HepG2 (cell line): ENCODE measurements around the gene ZER1. TPM values are rescaled to one million over a fixed set of nuclear protein-coding genes. Genes with fewer than 3 reads are reported as not detected.

ENCODE experiments used
- ATF1 ChIP-seq: IDR thresholded peaks from 2 replicates; pipeline ENCODE4 v1.6.1; 2016; ENCODE audit warnings: mild to moderate bottlenecking, control low read depth
- CCAR2 ChIP-seq: fragments of 200-400 bp; formaldehyde crosslinking; optimal IDR thresholded peaks from 2 replicates; pipeline ENCODE3; 2018; ENCODE audit warnings: low read depth, mild to moderate bottlenecking, low read length, moderate library complexity
- ELF3 ChIP-seq: IDR thresholded peaks from 2 replicates; pipeline ENCODE4 v1.6.1; 2016; ENCODE audit warnings: missing genetic modification reagents, missing compliant biosample characterization
- FOXP4 ChIP-seq: sonication (generic); formaldehyde crosslinking; IDR thresholded peaks from 2 replicates; pipeline ENCODE4 v1.4.0; 2020; ENCODE audit warnings: missing genetic modification reagents
- HOMEZ ChIP-seq: IDR thresholded peaks from 2 replicates; pipeline ENCODE4 v1.6.1; 2016; ENCODE audit warnings: low read depth
- LCORL ChIP-seq, 2 experiments: fragments of 450-650 bp in 1 of 2; sonication (generic) in 1 of 2; formaldehyde crosslinking in 1 of 2; IDR thresholded peaks; 2 replicates each; pipeline versions ENCODE4 v1.5.0 to v1.6.1; 2017 to 2020; ENCODE audit warnings: antibody characterized with exemption in 1 of 2, missing genetic modification reagents in 1 of 2
- MATR3 ChIP-seq: sonication (generic); formaldehyde crosslinking; IDR thresholded peaks from 2 replicates; pipeline ENCODE4 v1.4.0; 2020; ENCODE audit warnings: missing genetic modification reagents
- MED1 ChIP-seq: sonication (generic); formaldehyde crosslinking; IDR thresholded peaks from 2 replicates; pipeline ENCODE4 v1.4.0; 2020; ENCODE audit warnings: missing genetic modification reagents
- NR2C2 ChIP-seq: sonication (generic); formaldehyde crosslinking; IDR thresholded peaks from 2 replicates; pipeline ENCODE4 v1.4.0; 2020; ENCODE audit warnings: missing genetic modification reagents, mild to moderate bottlenecking, moderate library complexity, borderline replicate concordance
- RBM22 ChIP-seq: fragments of 200-400 bp; formaldehyde crosslinking; optimal IDR thresholded peaks from 2 replicates; pipeline ENCODE3; 2017; ENCODE audit warnings: mild to moderate bottlenecking, low read length, moderate library complexity
- RXRA ChIP-seq: sonication (generic); formaldehyde crosslinking; IDR thresholded peaks from 2 replicates; pipeline ENCODE4 v1.5.1; 2020; ENCODE audit warnings: missing genetic modification reagents
- TBP ChIP-seq: sonication (generic); formaldehyde crosslinking; IDR thresholded peaks from 2 replicates; pipeline ENCODE4 v1.5.0; 2020; ENCODE audit warnings: missing genetic modification reagents
- TBX3 ChIP-seq: fragments of 450-650 bp; IDR thresholded peaks from 2 replicates; pipeline ENCODE4 v1.6.1; 2017; ENCODE audit warnings: antibody characterized with exemption, mild to moderate bottlenecking, inconsistent platforms, borderline replicate concordance
- TEAD3 ChIP-seq: optimal IDR thresholded peaks from 2 replicates; pipeline ENCODE3; 2016; ENCODE audit warnings: borderline replicate concordance
- TFDP2 ChIP-seq: sonication (generic); formaldehyde crosslinking; IDR thresholded peaks from 2 replicates; pipeline ENCODE4 v1.4.0; 2020; ENCODE audit warnings: missing genetic modification reagents
- UBTF ChIP-seq: sonication (generic); formaldehyde crosslinking; IDR thresholded peaks from 2 replicates; pipeline ENCODE4 v1.4.0; 2020; ENCODE audit warnings: mild to moderate bottlenecking, missing genetic modification reagents
- ZFYVE20 ChIP-seq: sonication (generic); formaldehyde crosslinking; IDR thresholded peaks from 2 replicates; pipeline ENCODE4 v1.8.0; 2023; ENCODE audit warnings: low read depth, mild to moderate bottlenecking, moderate library complexity, missing genetic modification reagents, borderline replicate concordance
- ZNF343 ChIP-seq: sonication (generic); formaldehyde crosslinking; IDR thresholded peaks from 2 replicates; pipeline ENCODE4 v1.4.0; 2020; ENCODE audit warnings: mild to moderate bottlenecking, missing genetic modification reagents
- ZNF598 ChIP-seq: sonication (generic); formaldehyde crosslinking; IDR thresholded peaks from 2 replicates; pipeline ENCODE4 v1.5.1; 2020; ENCODE audit warnings: mild to moderate bottlenecking, missing genetic modification reagents, borderline replicate concordance
- polyA plus RNA-seq, 8 experiments: library from polyadenylated mRNA; depleted of rRNA in 3 of 8; stranded (reverse) in 7 of 8; unstranded in 1 of 8; fragments of >200 nt; fragmentation: Illumina TruSeq in 4 of 8; extraction: Trizol in 4 of 8; gene quantifications; 2 replicates each; pipeline versions ENCODE4 v1.2.1 to v1.2.3, GENCODE V29; 2011 to 2016; ENCODE audit warnings: low read depth in 4 of 8, missing spikeins in 1 of 8, mixed read lengths in 1 of 8; ENCODE audit not compliant: insufficient read depth in 1 of 8
- total RNA-seq, 5 experiments: library from RNA; depleted of rRNA; stranded (reverse); fragments of >200 nt; fragmentation: Illumina TruSeq; extraction: Trizol; gene quantifications; 2 replicates each; pipeline ENCODE4 v1.2.3, GENCODE V29; 2016; ENCODE audit warnings: low read depth in 1 of 5

Gene ZER1
- total and polyA plus RNA-seq, 2 of the 13 experiments (the other 11 are each of a cell fraction or from before 2014, with no cell fraction given) = 7.7 to 40.0 TPM

- TF ChIP-seq HOMEZ (peak; percentile 34; the same call in 1 of the 2 replicates), ZNF598 (CRISPR knock-in tag) (no peak), ELF3 (CRISPR knock-in tag) (peak; percentile 79), FOXP4 (CRISPR knock-in tag) (no peak), TBP (no peak), NR2C2 (CRISPR knock-in tag) (peak; percentile 30; the same call in 1 of the 2 replicates), ZNF343 (no peak), MED1 (CRISPR knock-in tag) (peak; percentile 52; the same call in 1 of the 2 replicates), RXRA (CRISPR knock-in tag) (0 out of 2 replicates have a peak, but pooled peaks have one; percentile 16), MATR3 (CRISPR knock-in tag) (no peak), RBM22 (peak; percentile 44), ATF1 (CRISPR knock-in tag) (no peak), LCORL (IDR thresholded peaks at IDR 0.05) (no peak), LCORL (CRISPR knock-in tag; IDR thresholded peaks at IDR 0.05) (peak; percentile 61), TBX3 (no peak), UBTF (CRISPR knock-in tag) (peak; percentile 23; the same call in 1 of the 2 replicates), TFDP2 (CRISPR knock-in tag) (0 out of 2 replicates have a peak, but pooled peaks have one; percentile 35), CCAR2 (no peak), ZFYVE20 (no peak), TEAD3 (CRISPR knock-in tag) (peak; percentile 43)
Observed at GRCh38 chr9:128733256-128733655, 38.5 kb downstream of the ZER1 start (continued).
